ENCODE results near the gene ATP11A.

The ATP11A gene

DNA sequence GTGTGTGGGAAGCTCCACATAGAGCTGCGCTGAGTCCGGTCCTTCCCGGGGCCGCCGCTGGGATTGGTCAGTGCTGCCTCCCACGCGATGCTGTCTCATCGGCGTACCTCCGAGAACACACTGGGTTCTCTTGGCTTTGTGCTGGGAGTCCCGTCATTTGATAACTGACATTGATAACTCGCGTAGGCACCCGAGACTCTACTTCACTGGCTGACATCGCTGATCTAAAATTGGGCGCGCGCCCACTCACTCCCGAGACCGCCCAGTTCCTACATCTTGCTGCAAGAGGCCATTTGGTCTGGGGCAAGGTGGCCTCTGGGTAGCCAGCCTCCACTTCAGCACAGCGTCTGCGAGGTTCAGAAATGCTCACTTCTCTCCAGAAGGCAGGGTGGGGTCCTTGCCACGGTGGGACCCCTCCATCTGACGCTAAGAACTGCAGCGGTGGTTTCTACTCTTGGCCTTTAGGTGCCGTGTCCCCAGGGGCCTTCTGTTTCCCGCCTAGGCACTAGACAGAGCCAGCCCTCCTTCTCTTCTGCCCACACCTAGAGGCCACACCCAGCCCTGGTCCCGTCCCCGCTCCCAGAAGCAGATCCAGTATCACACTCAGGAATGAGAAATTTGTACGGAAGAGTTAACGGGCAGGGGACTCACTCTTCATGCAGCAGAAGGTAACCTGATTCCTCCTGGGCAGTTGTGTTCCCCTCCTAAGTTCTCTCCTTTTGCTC is 40.7 kb upstream of the ATP11A start:
- POLR2A ChIA-PET: no interaction called here
- Histone ChIP-seq H3K9me3 (ENCODE audit: control insufficient read depth, insufficient read depth, low read depth, low read length) (no peaks in the 10 kb centered on the region), H3K36me3 (ENCODE audit: control insufficient read depth in 2 of 2, insufficient read depth in 1 of 2, low read length in 2 of 2) (no peaks in the 10 kb centered on the region), H3K4me3 (ENCODE audit: low read depth, low read length) (no peak overlapping the region), H3K4me1 (ENCODE audit: control insufficient read depth, insufficient read depth, low read length) (peaks cover 7% of the 10 kb centered on the region; the same call in 1 of the 2 replicates), H3K27ac (ENCODE audit: extremely low read depth, low read depth, low read length) (no peak overlapping the region)
- TF ChIP-seq ZFHX2 (tag by site-specific recombination; conservative IDR thresholded peaks at IDR 0.05) (peak; percentile 28; the same call in 1 of the 2 replicates), ZFP3 (tag by site-specific recombination; IDR thresholded peaks at IDR 0.05; ENCODE audit: low read depth) (no peak)
- CTCF ChIA-PET: no interaction called here

DNA sequence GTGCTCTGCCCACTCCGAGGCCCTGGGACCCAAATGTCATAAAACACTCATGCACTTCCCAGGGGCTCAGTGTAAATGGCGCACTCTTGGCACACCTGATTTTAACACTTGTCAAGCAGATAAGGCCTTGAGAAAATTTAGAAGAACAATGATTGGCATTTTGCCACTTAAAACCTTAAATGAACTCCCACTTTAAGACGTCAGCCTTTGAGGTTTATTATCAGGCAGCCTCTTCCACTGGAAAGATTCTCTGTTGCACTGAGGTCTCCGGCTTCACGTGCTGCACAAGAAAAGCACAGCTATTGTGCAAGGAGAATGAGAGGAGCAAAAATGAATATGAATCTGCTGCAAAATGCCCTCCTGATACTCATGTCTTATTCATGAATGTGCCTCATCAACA is 38.5 kb upstream of the ATP11A start:
- POLR2A ChIA-PET: no interaction called here
- Histone ChIP-seq H3K4me3 (ENCODE audit: low read depth, low read length) (no peak overlapping the region), H3K4me1 (ENCODE audit: control insufficient read depth, insufficient read depth, low read length) (peaks cover 7% of the 10 kb centered on the region; the same call in 1 of the 2 replicates), H3K27ac (ENCODE audit: extremely low read depth, low read depth, low read length) (no peak overlapping the region), H3K36me3 (ENCODE audit: control insufficient read depth in 2 of 2, insufficient read depth in 1 of 2, low read length in 2 of 2) (no peaks in the 10 kb centered on the region), H3K9me3 (ENCODE audit: control insufficient read depth, insufficient read depth, low read depth, low read length) (no peaks in the 10 kb centered on the region)
- CTCF ChIA-PET: interaction anchor here (0.9 to 1.7 kb wide), 3 partner anchors 11 to 54 kb away, joined by 3 to 6 read pairs (median 4); no protein-coding TSS in a partner anchor
- TF ChIP-seq ZNF510 (tag by site-specific recombination; IDR thresholded peaks at IDR 0.05; ENCODE audit: insufficient replicate concordance): no peak
- TF ChIP-seq RBAK (tag by site-specific recombination; IDR thresholded peaks at IDR 0.05): no peak
- no peak for TF ChIP-seq ZNF660 (tag by site-specific recombination; IDR thresholded peaks at IDR 0.05)
- TF ChIP-seq, protein P1, sequence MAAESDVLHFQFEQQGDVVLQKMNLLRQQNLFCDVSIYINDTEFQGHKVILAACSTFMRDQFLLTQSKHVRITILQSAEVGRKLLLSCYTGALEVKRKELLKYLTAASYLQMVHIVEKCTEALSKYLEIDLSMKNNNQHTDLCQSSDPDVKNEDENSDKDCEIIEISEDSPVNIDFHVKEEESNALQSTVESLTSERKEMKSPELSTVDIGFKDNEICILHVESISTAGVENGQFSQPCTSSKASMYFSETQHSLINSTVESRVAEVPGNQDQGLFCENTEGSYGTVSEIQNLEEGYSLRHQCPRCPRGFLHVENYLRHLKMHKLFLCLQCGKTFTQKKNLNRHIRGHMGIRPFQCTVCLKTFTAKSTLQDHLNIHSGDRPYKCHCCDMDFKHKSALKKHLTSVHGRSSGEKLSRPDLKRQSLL (tag by site-specific recombination; IDR thresholded peaks at IDR 0.05): no peak
- no peak for TF ChIP-seq SETDB1 (IDR thresholded peaks at IDR 0.05; ENCODE audit: insufficient read length, low read length)
- TF ChIP-seq SP3 (tag by site-specific recombination; IDR thresholded peaks at IDR 0.05): no peak
- TF ChIP-seq SCRT2 (tag by site-specific recombination; IDR thresholded peaks at IDR 0.05): no peak
- TF ChIP-seq OSR2 (tag by site-specific recombination; IDR thresholded peaks at IDR 0.05): no peak
- TF ChIP-seq, protein P2, sequence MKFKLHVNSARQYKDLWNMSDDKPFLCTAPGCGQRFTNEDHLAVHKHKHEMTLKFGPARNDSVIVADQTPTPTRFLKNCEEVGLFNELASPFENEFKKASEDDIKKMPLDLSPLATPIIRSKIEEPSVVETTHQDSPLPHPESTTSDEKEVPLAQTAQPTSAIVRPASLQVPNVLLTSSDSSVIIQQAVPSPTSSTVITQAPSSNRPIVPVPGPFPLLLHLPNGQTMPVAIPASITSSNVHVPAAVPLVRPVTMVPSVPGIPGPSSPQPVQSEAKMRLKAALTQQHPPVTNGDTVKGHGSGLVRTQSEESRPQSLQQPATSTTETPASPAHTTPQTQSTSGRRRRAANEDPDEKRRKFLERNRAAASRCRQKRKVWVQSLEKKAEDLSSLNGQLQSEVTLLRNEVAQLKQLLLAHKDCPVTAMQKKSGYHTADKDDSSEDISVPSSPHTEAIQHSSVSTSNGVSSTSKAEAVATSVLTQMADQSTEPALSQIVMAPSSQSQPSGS (tag by site-specific recombination; IDR thresholded peaks at IDR 0.05; ENCODE audit: low read depth): no peak
- no peak for TF ChIP-seq EGR2 (tag by site-specific recombination; IDR thresholded peaks at IDR 0.05; ENCODE audit: low read depth)
- TF ChIP-seq, protein P3, sequence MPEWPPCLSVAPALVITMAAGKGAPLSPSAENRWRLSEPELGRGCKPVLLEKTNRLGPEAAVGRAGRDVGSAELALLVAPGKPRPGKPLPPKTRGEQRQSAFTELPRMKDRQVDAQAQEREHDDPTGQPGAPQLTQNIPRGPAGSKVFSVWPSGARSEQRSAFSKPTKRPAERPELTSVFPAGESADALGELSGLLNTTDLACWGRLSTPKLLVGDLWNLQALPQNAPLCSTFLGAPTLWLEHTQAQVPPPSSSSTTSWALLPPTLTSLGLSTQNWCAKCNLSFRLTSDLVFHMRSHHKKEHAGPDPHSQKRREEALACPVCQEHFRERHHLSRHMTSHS (tag by site-specific recombination; IDR thresholded peaks at IDR 0.05): no peak
- TF ChIP-seq ZNF175 (tag by site-specific recombination; IDR thresholded peaks at IDR 0.05): no peak
- no peak for TF ChIP-seq TRIM28 (IDR thresholded peaks at IDR 0.05; ENCODE audit: borderline replicate concordance, low read length)
- no peak for TF ChIP-seq ZBTB8A (tag by site-specific recombination; IDR thresholded peaks at IDR 0.05)
- no peak for TF ChIP-seq MEIS1 (CRISPR knock-in tag; IDR thresholded peaks at IDR 0.05; ENCODE audit: borderline replicate concordance)
- TF ChIP-seq GLI2 (tag by site-specific recombination; IDR thresholded peaks at IDR 0.05; ENCODE audit: borderline replicate concordance, low read depth): no peak

All from HEK293 (cell line).